ENCODE measurements around the gene OPN1MW2. TPM values are rescaled to one million over a fixed set of nuclear protein-coding genes. Genes with fewer than 3 reads are reported as not detected.
"Not testable (repeated sequence)": the region's sequence is repeated elsewhere in the genome, so short reads cannot be mapped to it uniquely, and the experiment has no call there.

OPN1MW2 gene
- total RNA-seq (2014; rRNA removed; shearing (Covaris generic)) = not detected in 2 replicates

GRCh38 chrX:154219456-154219855 is at the start of gene OPN1MW2:
OPN1MW2 (plus strand) TSS chrX:154219756; CDS start chrX:154219816, 60 bp downstream.
- DNase-seq (ENCODE audit: low spot score) = not testable (repeated sequence)

- DNase-seq (ENCODE audit: low spot score) = not testable (repeated sequence)
Measured at GRCh38 chrX:154172535-154172943, 47.0 kb upstream of the OPN1MW2 start.

GRCh38 chrX:154174356-154174755 is 45.2 kb upstream of the OPN1MW2 start:
- not testable (repeated sequence) for DNase-seq (ENCODE audit: low spot score)

GRCh38 chrX:154182296-154182695 is 37.3 kb upstream of the OPN1MW2 start, which contains the start of gene OPN1MW:
OPN1MW (plus strand) TSS chrX:154182596; CDS start chrX:154182678, 82 bp downstream.
- DNase-seq (ENCODE audit: low spot score) = not testable (repeated sequence)

- not testable (repeated sequence) for DNase-seq (ENCODE audit: low spot score)
Measured at GRCh38 chrX:154183794-154184193, 35.8 kb upstream of the OPN1MW2 start.

- DNase-seq (ENCODE audit: low spot score) = not testable (repeated sequence)
Measured at GRCh38 chrX:154192846-154193245, 26.7 kb upstream of the OPN1MW2 start.

GRCh38 chrX:154194316-154194715 is 25.2 kb upstream of the OPN1MW2 start:
- DNase-seq (ENCODE audit: low spot score) = not testable (repeated sequence)

- DNase-seq (ENCODE audit: low spot score) = not testable (repeated sequence)
Measured at GRCh38 chrX:154196466-154196865, 23.1 kb upstream of the OPN1MW2 start.

GRCh38 chrX:154209670-154210418 is 9.7 kb upstream of the OPN1MW2 start:
- not testable (repeated sequence) for DNase-seq (ENCODE audit: low spot score)

- DNase-seq (ENCODE audit: low spot score) = not testable (repeated sequence)
Measured at GRCh38 chrX:154211057-154211456, 8.5 kb upstream of the OPN1MW2 start.

- DNase-seq (ENCODE audit: low spot score) = not testable (repeated sequence)
Measured at GRCh38 chrX:154211499-154211898, 8.1 kb upstream of the OPN1MW2 start.

GRCh38 chrX:154225292-154225691 is 5.7 kb downstream of the OPN1MW2 start:
- DNase-seq (ENCODE audit: low spot score) = not testable (repeated sequence)

- not testable (repeated sequence) for DNase-seq (ENCODE audit: low spot score)
Measured at GRCh38 chrX:154226706-154227105, 7.2 kb downstream of the OPN1MW2 start.

- not testable (repeated sequence) for DNase-seq (ENCODE audit: low spot score)
Measured at GRCh38 chrX:154231443-154231842, 11.9 kb downstream of the OPN1MW2 start.

- not testable (repeated sequence) for DNase-seq (ENCODE audit: low spot score)
Measured at GRCh38 chrX:154233620-154234019, 14.1 kb downstream of the OPN1MW2 start.

GRCh38 chrX:154238939-154239559 is 19.5 kb downstream of the OPN1MW2 start:
- not testable (repeated sequence) for DNase-seq (ENCODE audit: low spot score)

GRCh38 chrX:154239982-154240503 is 20.5 kb downstream of the OPN1MW2 start:
- not testable (repeated sequence) for DNase-seq (ENCODE audit: low spot score)

GRCh38 chrX:154247377-154248045 is 28.0 kb downstream of the OPN1MW2 start:
- DNase-seq (ENCODE audit: low spot score) = not testable (repeated sequence)

GRCh38 chrX:154248076-154248475 is 28.5 kb downstream of the OPN1MW2 start:
- not testable (repeated sequence) for DNase-seq (ENCODE audit: low spot score)

GRCh38 chrX:154257282-154257681 is 37.7 kb downstream of the OPN1MW2 start, which contains the start of gene OPN1MW3:
OPN1MW3 (plus strand) TSS chrX:154257582; CDS start chrX:154257620, 38 bp downstream.
- not testable (repeated sequence) for DNase-seq (ENCODE audit: low spot score)

- DNase-seq (ENCODE audit: low spot score) = not testable (repeated sequence)
Measured at GRCh38 chrX:154258711-154259110, 39.2 kb downstream of the OPN1MW2 start.

- DNase-seq (ENCODE audit: low spot score) = not testable (repeated sequence)
Measured at GRCh38 chrX:154263072-154263471, 43.5 kb downstream of the OPN1MW2 start.

Measured in A172 (cell line).